Measurements from ENCODE around the gene CSNK2B.

DNA sequence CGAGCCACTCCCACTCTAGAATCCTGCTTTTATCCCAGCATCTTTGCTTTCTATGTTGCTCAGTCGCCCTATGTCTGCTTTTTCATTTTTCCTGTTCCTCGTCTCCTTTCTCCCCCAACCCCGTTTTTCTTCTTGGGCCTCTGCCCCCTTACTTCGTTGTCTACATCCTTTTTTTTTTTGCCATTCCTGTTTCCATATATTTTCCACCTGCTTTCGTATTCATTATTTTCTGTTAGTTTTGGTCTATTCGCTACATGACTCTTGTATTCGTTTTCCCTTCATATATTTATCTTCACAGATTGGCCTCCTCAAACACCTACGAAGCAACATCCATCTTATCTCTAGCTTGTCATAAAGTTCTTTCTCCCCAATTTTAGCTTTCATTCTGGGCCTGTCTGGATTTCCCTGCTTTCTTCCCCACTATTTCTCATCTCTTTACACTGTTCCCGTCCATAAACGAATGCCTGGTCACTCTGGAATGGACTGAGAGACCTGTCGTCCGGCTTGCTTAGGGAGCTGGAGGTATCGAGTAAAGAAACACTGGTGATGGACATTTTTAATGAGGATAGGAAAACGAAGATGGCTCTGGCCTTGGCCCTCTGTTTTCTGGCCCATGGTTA is 44.5 kb upstream of the CSNK2B start:
- TF ChIP-seq, protein P1, sequence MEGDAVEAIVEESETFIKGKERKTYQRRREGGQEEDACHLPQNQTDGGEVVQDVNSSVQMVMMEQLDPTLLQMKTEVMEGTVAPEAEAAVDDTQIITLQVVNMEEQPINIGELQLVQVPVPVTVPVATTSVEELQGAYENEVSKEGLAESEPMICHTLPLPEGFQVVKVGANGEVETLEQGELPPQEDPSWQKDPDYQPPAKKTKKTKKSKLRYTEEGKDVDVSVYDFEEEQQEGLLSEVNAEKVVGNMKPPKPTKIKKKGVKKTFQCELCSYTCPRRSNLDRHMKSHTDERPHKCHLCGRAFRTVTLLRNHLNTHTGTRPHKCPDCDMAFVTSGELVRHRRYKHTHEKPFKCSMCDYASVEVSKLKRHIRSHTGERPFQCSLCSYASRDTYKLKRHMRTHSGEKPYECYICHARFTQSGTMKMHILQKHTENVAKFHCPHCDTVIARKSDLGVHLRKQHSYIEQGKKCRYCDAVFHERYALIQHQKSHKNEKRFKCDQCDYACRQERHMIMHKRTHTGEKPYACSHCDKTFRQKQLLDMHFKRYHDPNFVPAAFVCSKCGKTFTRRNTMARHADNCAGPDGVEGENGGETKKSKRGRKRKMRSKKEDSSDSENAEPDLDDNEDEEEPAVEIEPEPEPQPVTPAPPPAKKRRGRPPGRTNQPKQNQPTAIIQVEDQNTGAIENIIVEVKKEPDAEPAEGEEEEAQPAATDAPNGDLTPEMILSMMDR (IDR thresholded peaks at IDR 0.05) = no peak
- no peak for TF ChIP-seq POLR2A (IDR thresholded peaks at IDR 0.05)

All from testis (tissue), 2 donors.